Measurements from ENCODE around the gene NR5A1. TPM values are rescaled to one million over a fixed set of nuclear protein-coding genes. Genes with fewer than 3 reads are reported as not detected.

Gene NR5A1
- total RNA-seq, 1 donor from 2014 or later: not detected

- FAIRE-seq: no peak
- H3K4me3 ChIP-seq (ENCODE audit: low read depth, low read length): no peak overlapping the region
- no peaks in the 10 kb centered on the region for H3K36me3 ChIP-seq (ENCODE audit: control insufficient read depth, insufficient read depth, low read length)
- TF ChIP-seq CTCF (IDR thresholded peaks at IDR 0.05; ENCODE audit: insufficient read depth, low read length, severe bottlenecking): no peak
- no peak for DNase-seq (ENCODE audit: low read depth)
- H3K27me3 ChIP-seq (ENCODE audit: control insufficient read depth, insufficient read depth, low read length): no peaks in the 10 kb centered on the region
Measured at GRCh38 chr9:124511426-124511840, 4.2 kb upstream of the NR5A1 start.

- no peak for FAIRE-seq
- TF ChIP-seq CTCF (IDR thresholded peaks at IDR 0.05; ENCODE audit: insufficient read depth, low read length, severe bottlenecking): no peak
- DNase-seq (ENCODE audit: low read depth): peak; percentile 12
- H3K4me3 ChIP-seq (ENCODE audit: low read depth, low read length): no peak overlapping the region
- peaks cover 2% of the 10 kb centered on the region for H3K27me3 ChIP-seq (ENCODE audit: control insufficient read depth, insufficient read depth, low read length)
- H3K36me3 ChIP-seq (ENCODE audit: control insufficient read depth, insufficient read depth, low read length): no peaks in the 10 kb centered on the region
Measured at GRCh38 chr9:124510650-124511425, 3.6 kb upstream of the NR5A1 start.

GRCh38 chr9:124507880-124508423 lies 753 bp upstream of the NR5A1 start:
- no peak overlapping the region for H3K4me3 ChIP-seq (ENCODE audit: low read depth, low read length)
- no peak for FAIRE-seq
- DNase-seq (ENCODE audit: low read depth): no peak
- no peaks in the 10 kb centered on the region for H3K36me3 ChIP-seq (ENCODE audit: control insufficient read depth, insufficient read depth, low read length)
- no peak for TF ChIP-seq CTCF (IDR thresholded peaks at IDR 0.05; ENCODE audit: insufficient read depth, low read length, severe bottlenecking)
- peaks cover 22% of the 10 kb centered on the region for H3K27me3 ChIP-seq (ENCODE audit: control insufficient read depth, insufficient read depth, low read length)

- DNase-seq (ENCODE audit: low read depth): no peak
- Histone ChIP-seq H3K36me3 (ENCODE audit: control insufficient read depth, insufficient read depth, low read length) (no peaks in the 10 kb centered on the region), H3K4me3 (ENCODE audit: low read depth, low read length) (no peak overlapping the region), H3K27me3 (ENCODE audit: control insufficient read depth, insufficient read depth, low read length) (peaks cover 33% of the 10 kb centered on the region)
- no peak for TF ChIP-seq CTCF (IDR thresholded peaks at IDR 0.05; ENCODE audit: insufficient read depth, low read length, severe bottlenecking)
- no peak for FAIRE-seq
Measured at GRCh38 chr9:124506433-124506832, 766 bp downstream of the NR5A1 start.

GRCh38 chr9:124505901-124506346 lies 1.3 kb downstream of the NR5A1 start:
- H3K27me3 ChIP-seq (ENCODE audit: control insufficient read depth, insufficient read depth, low read length): peaks cover 33% of the 10 kb centered on the region
- DNase-seq (ENCODE audit: low read depth): no peak
- no peak for TF ChIP-seq CTCF (IDR thresholded peaks at IDR 0.05; ENCODE audit: insufficient read depth, low read length, severe bottlenecking)
- H3K4me3 ChIP-seq (ENCODE audit: low read depth, low read length): no peak overlapping the region
- FAIRE-seq: no peak
- H3K36me3 ChIP-seq (ENCODE audit: control insufficient read depth, insufficient read depth, low read length): no peaks in the 10 kb centered on the region
